Purkinje cell (primary cell): ENCODE measurements around the gene PARP9. TPM values are rescaled to one million over a fixed set of nuclear protein-coding genes. Genes with fewer than 3 reads are reported as not detected.

ENCODE experiments used
- polyA plus RNA-seq: library from polyadenylated mRNA; unstranded; fragments of >200 nt; fragmentation: Nextera tagmentation; gene quantifications from 2 replicates; pipeline ENCODE4 v1.2.1, GENCODE V29; 2014

The PARP9 gene
- 0.64 and 1.9 TPM in 2 replicates for polyA plus RNA-seq

GRCh38 chr3:122564155-122564912, at the start of gene PARP9, which contains the start of gene DTX3L:
Gene PARP9 (minus strand): TSS chr3:122564300. CDS start chr3:122559620, 4,680 bp downstream.
Gene DTX3L (plus strand): TSS chr3:122564338. CDS start chr3:122564427, 89 bp downstream.

GRCh38 chr3:122577409-122578031, 13.4 kb upstream of the PARP9 start, which contains the start of gene PARP15:
Gene PARP15 (plus strand): TSS chr3:122577650. CDS start chr3:122577668, 18 bp downstream.

DNA sequence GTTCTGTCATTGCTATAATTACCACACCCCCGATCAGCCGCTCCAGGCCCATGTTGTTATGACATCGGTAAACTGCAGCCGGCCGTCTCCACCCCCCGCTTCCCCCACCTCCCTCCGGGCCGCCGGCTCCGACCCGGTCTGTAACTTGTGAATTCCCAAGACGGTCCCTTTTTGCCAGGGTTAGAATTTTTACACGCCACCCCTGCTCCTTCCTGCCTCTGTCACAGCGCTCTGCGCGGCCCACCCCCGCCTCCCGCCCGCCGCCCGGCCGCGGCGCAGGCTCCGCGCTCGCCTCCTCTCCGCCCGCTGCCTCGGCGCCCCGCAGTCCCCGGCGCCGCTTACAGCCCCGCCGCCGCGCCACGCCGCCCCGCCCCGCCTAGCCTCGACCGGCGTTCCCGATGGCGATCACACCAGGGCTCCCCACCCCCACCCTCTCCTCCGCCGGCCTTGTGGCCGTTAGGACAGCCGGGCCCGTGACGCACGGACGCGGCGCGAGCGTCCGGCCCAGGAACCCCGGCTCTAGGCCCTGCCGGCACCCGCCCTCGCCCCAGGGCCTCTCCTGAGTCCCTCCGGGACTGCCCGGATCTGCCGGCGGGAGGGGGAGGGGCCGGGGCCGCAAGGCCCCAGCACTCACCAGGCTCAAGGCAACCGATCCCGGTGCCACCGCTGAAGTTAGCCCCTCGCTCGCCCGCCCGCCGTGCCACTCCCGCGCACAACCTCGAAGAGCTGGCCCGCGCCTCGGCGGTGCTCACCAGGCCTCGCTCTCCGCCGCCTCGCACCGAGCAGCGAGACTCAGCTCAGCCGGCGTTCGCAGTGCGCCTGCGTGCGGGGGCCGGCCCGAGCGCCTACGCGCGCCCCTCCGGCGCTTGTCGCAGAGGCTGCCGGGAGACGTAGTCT, 49.7 kb downstream of the PARP9 start, which contains the start of gene KPNA1:
KPNA1 (minus strand) TSS at position 817 of the 897 bp plus-strand sequence. CDS start 18,374 bp downstream, outside the sequence.

Other genes starting within 250 kb of the PARP9 start
- not detected in 2 replicates for gene CSTA, start 239.1 kb downstream of the PARP9 start, polyA plus RNA-seq
- gene MIX23, start 181.1 kb downstream of the PARP9 start, polyA plus RNA-seq = 12.6 and 17.5 TPM in 2 replicates
- gene FAM162A, start 180.1 kb downstream of the PARP9 start, polyA plus RNA-seq = 337 and 434 TPM in 2 replicates
- 0.11 and 0.45 TPM in 2 replicates for gene WDR5B, start 148.2 kb downstream of the PARP9 start, polyA plus RNA-seq
- gene KPNA1, start 49.4 kb downstream of the PARP9 start, polyA plus RNA-seq = 21.5 and 26.1 TPM in 2 replicates
- 0.36 and 0.64 TPM in 2 replicates for gene DTX3L, start within 50 bp of the PARP9 start, polyA plus RNA-seq
- gene PARP15, start 13.3 kb upstream of the PARP9 start, polyA plus RNA-seq = 2.2 and 2.7 TPM in 2 replicates
- 1.3 and 4.7 TPM in 2 replicates for gene PARP14, start 116.5 kb upstream of the PARP9 start, polyA plus RNA-seq
- 12.1 and 13.0 TPM in 2 replicates for gene HSPBAP1, start 229.5 kb upstream of the PARP9 start, polyA plus RNA-seq
- 37.0 and 49.3 TPM in 2 replicates for gene SLC49A4, start 230.8 kb upstream of the PARP9 start, polyA plus RNA-seq